Lung (tissue), 12 donors: ENCODE data around the gene SLC38A7. TPM values are rescaled to one million over a fixed set of nuclear protein-coding genes. Genes with fewer than 3 reads are reported as not detected.

Experiments
- ATAC-seq: fragments of 200-7000 bp; cut with Tn5 transposase; one replicate; pipeline ENCODE4 v1.9.1; 2020; ENCODE audit warnings: moderate number of reproducible peaks; ENCODE audit not compliant: insufficient read depth, low FRiP score
- DNase-seq, 3 donors: peaks; one replicate each; pipeline ENCODE4 v3.0.0-alpha.2; 2013 to 2017
- H3K27ac ChIP-seq, 2 donors: one replicate each; pipeline ENCODE4 v1.5.1; 2013; ENCODE audit warnings: mild to moderate bottlenecking in 2 of 2, moderate library complexity in 2 of 2, control low read depth in 1 of 2, inconsistent platforms in 1 of 2, low read depth in 1 of 2, low read length in 1 of 2
- H3K27me3 ChIP-seq, 3 donors: one replicate each; pipeline ENCODE4 v1.5.1; 2013; ENCODE audit warnings: low read length in 2 of 3; ENCODE audit not compliant: control insufficient read depth in 3 of 3, insufficient read depth in 3 of 3
- H3K36me3 ChIP-seq, 4 donors: one replicate each; pipeline ENCODE4 v1.5.1; 2013; ENCODE audit warnings: low read length in 4 of 4, mild to moderate bottlenecking in 1 of 4, moderate library complexity in 1 of 4; ENCODE audit not compliant: control insufficient read depth in 4 of 4, insufficient read depth in 4 of 4
- H3K4me1 ChIP-seq, 5 donors: one replicate each; pipeline ENCODE4 v1.5.1; 2013; ENCODE audit warnings: low read length in 5 of 5, mild to moderate bottlenecking in 2 of 5, moderate library complexity in 1 of 5; ENCODE audit not compliant: control insufficient read depth in 5 of 5, insufficient read depth in 5 of 5
- H3K4me3 ChIP-seq: one replicate; pipeline ENCODE4 v1.5.1; 2013; ENCODE audit warnings: mild to moderate bottlenecking, control low read depth, moderate library complexity
- H3K9ac ChIP-seq, 2 donors: one replicate each; pipeline ENCODE4 v1.5.1; 2013; ENCODE audit warnings: low read length in 2 of 2, control low read depth in 1 of 2; ENCODE audit not compliant: insufficient read depth in 1 of 2
- H3K9me3 ChIP-seq, 4 donors: one replicate each; pipeline ENCODE4 v1.5.1; 2013; ENCODE audit warnings: low read length in 3 of 4, mild to moderate bottlenecking in 1 of 4, moderate library complexity in 1 of 4; ENCODE audit not compliant: control insufficient read depth in 4 of 4, insufficient read depth in 3 of 4
- WGBS, 2 donors: extraction: QIAGEN DNeasy Blood & Tissue Kit; methylation state at CpG; one replicate each; pipeline ENCODE4 v1.1.7; 2013; 5-methylcytosine and 5-hydroxymethylcytosine counted together
- polyA plus RNA-seq, 2 donors: library from polyadenylated mRNA; stranded (reverse); fragments of 200-250 nt; gene quantifications; one replicate each; pipeline ENCODE4 v1.2.1, GENCODE V29; 2013
- total RNA-seq, 2 donors: library from RNA; depleted of rRNA in 1 of 2; stranded (reverse); fragments of >200 nt in 1 of 2; gene quantifications; one replicate each; pipeline ENCODE4 v1.2.1, GENCODE V29; 2014 to 2021
- TF ChIP-seq, protein P1 (sequence below): IDR thresholded peaks from 2 replicates; pipeline ENCODE4 v1.5.1; 2012; ENCODE audit warnings: mild to moderate bottlenecking; ENCODE audit errors: control extremely low read depth, extremely low read depth
- donor health status: control.
- donor health status: control.
- donor health status: Bipolar disorder and iron deficiency.
- donor health status: healthy.
- donor health status: DM: yes; HTN: yes; CAD: no.

The SLC38A7 gene
- total and polyA plus RNA-seq, 4 donors: 11.3 to 18.2 (median 14.9) TPM

DNA sequence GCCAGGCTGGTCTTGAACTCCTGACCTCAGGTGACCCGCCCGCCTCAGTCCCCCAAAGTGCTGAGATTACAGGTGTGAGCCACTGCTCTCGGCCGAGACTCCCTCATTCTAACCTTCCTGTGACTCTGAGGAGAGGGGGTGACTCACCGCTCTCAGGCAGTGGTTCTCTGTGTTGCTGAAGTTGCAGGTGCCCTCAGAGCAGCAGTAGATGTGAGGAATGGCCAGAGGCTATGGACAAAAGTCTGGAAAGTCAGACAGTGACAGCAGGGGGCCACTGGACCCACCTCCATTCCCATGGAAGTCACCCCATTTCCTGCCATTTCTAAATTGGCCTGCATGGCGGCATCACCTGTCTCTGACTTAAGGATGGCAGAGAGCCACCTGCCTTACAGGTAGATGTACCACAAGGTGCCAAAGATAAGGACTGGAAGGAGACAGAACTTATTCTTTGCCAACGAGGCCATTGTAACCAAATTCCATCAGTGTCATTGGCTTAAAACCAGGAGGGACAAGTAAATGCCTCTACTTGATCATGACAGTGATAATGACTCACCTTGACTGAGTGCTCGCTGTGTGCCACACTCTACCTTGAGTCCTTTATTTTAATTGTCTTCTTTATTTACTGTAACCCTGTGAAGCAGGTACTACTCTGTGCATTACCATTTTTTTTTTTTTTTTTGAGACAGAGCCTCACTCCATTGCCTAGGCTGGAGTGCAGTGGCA is 39.6 kb downstream of the SLC38A7 start:
- ATAC-seq (no peak), DNase-seq (no peak)
- Histone ChIP-seq H3K9me3 (no peaks in the 10 kb centered on the region), H3K4me1 (no peaks in the 10 kb centered on the region), H3K4me3 (no peak overlapping the region), H3K36me3 (no peaks in the 10 kb centered on the region), H3K27ac (no peak overlapping the region), H3K27me3 (no peaks in the 10 kb centered on the region), H3K9ac (no peak overlapping the region)
- 88 to 89% methylated on average over 8 of the region's 8 CpGs for WGBS, 2 donors
- TF ChIP-seq, protein P1, sequence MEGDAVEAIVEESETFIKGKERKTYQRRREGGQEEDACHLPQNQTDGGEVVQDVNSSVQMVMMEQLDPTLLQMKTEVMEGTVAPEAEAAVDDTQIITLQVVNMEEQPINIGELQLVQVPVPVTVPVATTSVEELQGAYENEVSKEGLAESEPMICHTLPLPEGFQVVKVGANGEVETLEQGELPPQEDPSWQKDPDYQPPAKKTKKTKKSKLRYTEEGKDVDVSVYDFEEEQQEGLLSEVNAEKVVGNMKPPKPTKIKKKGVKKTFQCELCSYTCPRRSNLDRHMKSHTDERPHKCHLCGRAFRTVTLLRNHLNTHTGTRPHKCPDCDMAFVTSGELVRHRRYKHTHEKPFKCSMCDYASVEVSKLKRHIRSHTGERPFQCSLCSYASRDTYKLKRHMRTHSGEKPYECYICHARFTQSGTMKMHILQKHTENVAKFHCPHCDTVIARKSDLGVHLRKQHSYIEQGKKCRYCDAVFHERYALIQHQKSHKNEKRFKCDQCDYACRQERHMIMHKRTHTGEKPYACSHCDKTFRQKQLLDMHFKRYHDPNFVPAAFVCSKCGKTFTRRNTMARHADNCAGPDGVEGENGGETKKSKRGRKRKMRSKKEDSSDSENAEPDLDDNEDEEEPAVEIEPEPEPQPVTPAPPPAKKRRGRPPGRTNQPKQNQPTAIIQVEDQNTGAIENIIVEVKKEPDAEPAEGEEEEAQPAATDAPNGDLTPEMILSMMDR: no peak

DNA sequence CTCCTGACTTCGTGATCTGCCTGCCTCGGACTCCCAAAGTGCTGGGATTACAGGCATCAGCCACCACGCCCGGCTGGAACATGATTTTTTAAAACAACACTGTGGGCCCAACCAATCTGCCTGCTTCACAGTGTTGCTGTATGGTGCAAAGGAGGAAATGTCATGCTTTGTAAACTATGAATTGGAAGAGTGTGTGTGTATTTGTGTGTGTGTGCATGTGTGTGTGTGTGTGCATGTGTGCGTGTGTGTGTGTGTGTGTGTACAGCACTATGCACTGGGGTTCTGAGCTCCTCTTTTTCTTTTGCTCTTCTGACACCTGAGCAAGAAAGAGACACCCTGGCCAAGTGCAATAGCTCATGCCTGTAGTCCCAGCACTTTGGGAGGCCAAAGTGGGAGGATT is 40.5 kb downstream of the SLC38A7 start:
- no peaks in the 10 kb centered on the region for H3K27me3 ChIP-seq
- H3K27ac ChIP-seq: no peak overlapping the region
- H3K4me3 ChIP-seq: no peak overlapping the region
- DNase-seq: no peak
- TF ChIP-seq, protein P1: no peak
- H3K9ac ChIP-seq: no peak overlapping the region
- ATAC-seq: no peak
- no peaks in the 10 kb centered on the region for H3K36me3 ChIP-seq
- H3K9me3 ChIP-seq: no peaks in the 10 kb centered on the region
- no peaks in the 10 kb centered on the region for H3K4me1 ChIP-seq
- WGBS, 2 donors: 88 to 93% methylated on average over 5 of the region's 5 CpGs

DNA sequence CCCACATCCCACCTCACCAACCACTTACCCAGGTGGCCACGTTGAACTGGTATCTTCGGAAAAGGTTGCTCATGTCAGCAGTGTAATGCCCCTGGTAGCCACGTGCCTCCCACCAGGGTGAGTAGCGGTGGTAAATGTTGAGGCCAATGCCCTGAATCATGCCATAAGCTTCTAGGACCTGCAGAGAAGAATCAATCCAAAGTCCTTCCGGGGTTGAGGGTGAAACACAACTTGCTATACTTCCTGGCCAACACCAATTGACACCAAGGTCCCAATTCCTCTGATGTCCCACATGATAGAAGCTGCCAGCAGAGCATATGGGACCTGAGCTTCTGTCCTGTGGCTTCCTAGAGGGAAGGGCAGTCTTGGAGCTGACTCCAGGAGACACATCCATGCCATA is 43.6 kb downstream of the SLC38A7 start:
- Histone ChIP-seq H3K4me3 (no peak overlapping the region), H3K27me3 (no peaks in the 10 kb centered on the region), H3K9me3 (no peaks in the 10 kb centered on the region), H3K27ac (no peak overlapping the region), H3K9ac (no peak overlapping the region), H3K36me3 (no peaks in the 10 kb centered on the region), H3K4me1 (no peaks in the 10 kb centered on the region)
- no peak for ATAC-seq
- DNase-seq: no peak
- WGBS, 2 donors: 88 to 93% methylated on average over 5 of the region's 5 CpGs
- TF ChIP-seq, protein P1: no peak

DNA sequence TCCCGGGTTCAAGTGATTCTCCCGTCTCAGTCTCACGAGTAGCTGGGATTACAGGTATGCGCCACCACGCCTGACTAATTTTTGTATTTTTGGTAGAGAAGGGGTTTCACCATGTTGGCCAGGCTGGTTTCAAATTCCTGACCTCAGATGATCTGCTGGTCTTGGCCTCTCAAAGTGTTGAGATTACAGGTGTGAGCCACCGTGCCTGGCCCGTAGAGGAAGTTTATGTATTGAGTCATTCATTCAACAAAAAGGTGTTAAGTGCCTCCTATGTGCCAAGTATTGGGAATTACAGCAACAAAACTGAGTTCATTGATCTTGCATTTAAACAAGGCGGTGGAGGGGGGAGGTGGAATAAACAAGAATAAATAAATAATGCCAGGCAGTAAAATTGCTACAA is 44.7 kb downstream of the SLC38A7 start:
- Histone ChIP-seq H3K27me3 (no peaks in the 10 kb centered on the region), H3K27ac (no peak overlapping the region), H3K4me3 (no peak overlapping the region), H3K4me1 (no peaks in the 10 kb centered on the region), H3K36me3 (no peaks in the 10 kb centered on the region), H3K9ac (no peak overlapping the region), H3K9me3 (no peaks in the 10 kb centered on the region)
- WGBS, 2 donors: 79 to 85% methylated on average over 8 of the region's 8 CpGs
- ATAC-seq (no peak), DNase-seq (no peak)
- TF ChIP-seq, protein P1: no peak
